Keratinocyte (primary cell): ENCODE data around the gene DIP2B. TPM values are rescaled to one million over a fixed set of nuclear protein-coding genes. Genes with fewer than 3 reads are reported as not detected.

Source experiments
- DNase-seq: peaks from one replicate; pipeline ENCODE4 v3.0.0-alpha.2; 2011; ENCODE audit warnings: low read depth, missing footprints, low spot score
- FAIRE-seq: peaks from 2 replicates; lab custom pipeline; 2011; peaks lifted over from hg19 to GRCh38; lab: Jason Lieb, UNC
- H2AFZ ChIP-seq: 2 replicates; pipeline ENCODE4 v1.6.0; 2012; ENCODE audit warnings: low read length, control low read depth, inconsistent platforms; ENCODE audit not compliant: control insufficient read depth
- H3K27ac ChIP-seq: 2 replicates; pipeline ENCODE4 v1.5.1; 2011; ENCODE audit warnings: low read length; ENCODE audit not compliant: control insufficient read depth, insufficient read depth
- H3K27me3 ChIP-seq: 3 replicates; pipeline ENCODE4 v1.6.0; 2011; ENCODE audit warnings: low read length; ENCODE audit not compliant: control insufficient read depth, insufficient read depth; ENCODE audit errors: extremely low read depth
- H3K36me3 ChIP-seq, 2 experiments: 2 replicates in 1 of 2; 3 replicates in 1 of 2; pipeline ENCODE4 v1.5.1; 2011; ENCODE audit warnings: low read length in 2 of 2, mild to moderate bottlenecking in 1 of 2; ENCODE audit not compliant: control insufficient read depth in 2 of 2, insufficient read depth in 2 of 2; ENCODE audit errors: extremely low read depth in 1 of 2
- H3K4me1 ChIP-seq: 3 replicates; pipeline ENCODE4 v1.5.1; 2011; ENCODE audit warnings: low read length; ENCODE audit not compliant: control insufficient read depth, insufficient read depth; ENCODE audit errors: extremely low read depth
- H3K4me2 ChIP-seq: 3 replicates; pipeline ENCODE4 v1.6.0; 2011; ENCODE audit warnings: low read depth, low read length; ENCODE audit not compliant: control insufficient read depth, insufficient read depth; ENCODE audit errors: extremely low read depth
- H3K4me3 ChIP-seq, 3 experiments: fragments of 200-600 bp in 1 of 3; sonication (generic) in 1 of 3; 2 replicates in 2 of 3; 3 replicates in 1 of 3; pipeline ENCODE4 v1.5.1; 2011 to 2016; ENCODE audit warnings: low read length in 3 of 3, mild to moderate bottlenecking in 3 of 3, control low read depth in 2 of 3, inconsistent platforms in 1 of 3, low read depth in 1 of 3, mixed read lengths in 1 of 3, mixed run types in 1 of 3, moderate library complexity in 1 of 3; ENCODE audit not compliant: control insufficient read depth in 2 of 3, insufficient read depth in 2 of 3; ENCODE audit errors: extremely low read depth in 1 of 3
- H3K79me2 ChIP-seq: 2 replicates; pipeline ENCODE4 v1.6.0; 2012; ENCODE audit warnings: low read length; ENCODE audit not compliant: control insufficient read depth, insufficient read depth
- H3K9ac ChIP-seq: 3 replicates; pipeline ENCODE4 v1.6.0; 2011; ENCODE audit warnings: low read length; ENCODE audit not compliant: control insufficient read depth, insufficient read depth; ENCODE audit errors: extremely low read depth
- H3K9me1 ChIP-seq: 3 replicates; pipeline ENCODE4 v1.6.0; 2011; ENCODE audit warnings: low read length; ENCODE audit not compliant: control insufficient read depth, insufficient read depth; ENCODE audit errors: extremely low read depth
- H3K9me3 ChIP-seq: 2 replicates; pipeline ENCODE4 v1.5.1; 2012; ENCODE audit warnings: low read depth, low read length; ENCODE audit not compliant: control insufficient read depth
- H4K20me1 ChIP-seq: 3 replicates; pipeline ENCODE4 v1.6.0; 2011; ENCODE audit warnings: low read length; ENCODE audit not compliant: control insufficient read depth, insufficient read depth; ENCODE audit errors: extremely low read depth
- CTCF ChIP-seq, 3 experiments: IDR thresholded peaks in 1 of 3; conservative IDR thresholded peaks in 1 of 3; optimal IDR thresholded peaks in 1 of 3; 2 replicates in 2 of 3; 3 replicates in 1 of 3; pipeline versions ENCODE3 to v1.5.1; 2011; ENCODE audit warnings: low read length in 3 of 3, mild to moderate bottlenecking in 3 of 3, moderate library complexity in 2 of 3, control low read depth in 1 of 3, inconsistent platforms in 1 of 3; ENCODE audit not compliant: insufficient read depth in 2 of 3; ENCODE audit errors: extremely low read depth in 1 of 3
- EZH2 ChIP-seq: IDR thresholded peaks from one replicate; pipeline ENCODE4 v1.6.1; 2012; ENCODE audit warnings: inconsistent platforms, mild to moderate bottlenecking, low read length, moderate library complexity
- dilution Hi-C: fragments of 300-500 bp; cut with MboI; formaldehyde crosslinking; loops from one replicate; pipeline ENCODE4 v1.7.0; 2020; ENCODE audit warnings: low sequenced_read_pairs; ENCODE audit not compliant: extremely low pct_ligation_motif_present
- polyA plus RNA-seq, 5 experiments: library from polyadenylated mRNA; depleted of rRNA in 3 of 5; stranded (reverse) in 3 of 5; stranded (forward) in 1 of 5; unstranded in 1 of 5; fragments of >200 nt; gene quantifications; 1 replicate in 1 of 5; 2 replicates in 3 of 5; 3 replicates in 1 of 5; pipeline versions ENCODE4 v1.2.1 to v1.2.3, GENCODE V29; 2011 to 2012; ENCODE audit warnings: missing spikeins in 2 of 5, low read depth in 1 of 5, low replicate concordance in 1 of 5

Gene DIP2B
- polyA plus RNA-seq, 1 donor (not counting 4 experiments of a cell fraction or from before 2014, with no cell fraction given): 30.2 TPM

GRCh38 chr12:50728417-50728816 lies 223.6 kb downstream of the DIP2B start:
- no peak overlapping the region for H3K9ac ChIP-seq
- no peak for FAIRE-seq
- H3K36me3 ChIP-seq: peaks cover 44% of the 10 kb centered on the region in 2 experiments
- H4K20me1 ChIP-seq: no peaks in the 10 kb centered on the region
- no peak overlapping the region for H3K4me3 ChIP-seq
- no peak overlapping the region for H2AFZ ChIP-seq
- H3K4me1 ChIP-seq: peaks cover 5% of the 10 kb centered on the region
- no peaks in the 10 kb centered on the region for H3K79me2 ChIP-seq
- H3K4me2 ChIP-seq: no peak overlapping the region
- H3K27me3 ChIP-seq: no peaks in the 10 kb centered on the region
- H3K9me3 ChIP-seq: no peaks in the 10 kb centered on the region
- TF ChIP-seq EZH2 (no peak), CTCF (optimal IDR thresholded peaks at IDR 0.05 in 1 of 3, IDR thresholded peaks at IDR 0.05 in 1 of 3, conservative IDR thresholded peaks at IDR 0.05 in 1 of 3; ENCODE audit: extremely low read depth in 1 of 3, insufficient read depth in 2 of 3, low read length in 3 of 3) (no peak)
- dilution Hi-C loops: no loop called here
- DNase-seq: no peak
- H3K27ac ChIP-seq: no peak overlapping the region
- no peaks in the 10 kb centered on the region for H3K9me1 ChIP-seq

- H3K9me1 ChIP-seq: no peaks in the 10 kb centered on the region
- no peak overlapping the region for H3K9ac ChIP-seq
- H3K4me3 ChIP-seq: no peak overlapping the region
- no peak for FAIRE-seq
- no peaks in the 10 kb centered on the region for H3K9me3 ChIP-seq
- TF ChIP-seq EZH2 (no peak), CTCF (optimal IDR thresholded peaks at IDR 0.05 in 1 of 3, IDR thresholded peaks at IDR 0.05 in 1 of 3, conservative IDR thresholded peaks at IDR 0.05 in 1 of 3; ENCODE audit: extremely low read depth in 1 of 3, insufficient read depth in 2 of 3, low read length in 3 of 3) (no peak)
- H4K20me1 ChIP-seq: no peaks in the 10 kb centered on the region
- H3K4me2 ChIP-seq: no peak overlapping the region
- H3K36me3 ChIP-seq: peaks cover 45 to 48% of the 10 kb centered on the region in 2 experiments
- no peak overlapping the region for H3K27ac ChIP-seq
- H3K27me3 ChIP-seq: no peaks in the 10 kb centered on the region
- dilution Hi-C loops: no loop called here
- no peaks in the 10 kb centered on the region for H3K79me2 ChIP-seq
- no peak for DNase-seq
- peaks cover 5% of the 10 kb centered on the region for H3K4me1 ChIP-seq
- no peak overlapping the region for H2AFZ ChIP-seq
Measured at GRCh38 chr12:50728841-50729240, 224.1 kb downstream of the DIP2B start.
